Activated naive CD8-positive, alpha-beta T cell treated with anti-CD3 and anti-CD28 coated beads, Interleukin-2, amount 10 ng/mL, durations not matched to agents 7 days and 5 days (primary cell): Measurements from ENCODE around the gene RIPOR2. TPM values are rescaled to one million over a fixed set of nuclear protein-coding genes. Genes with fewer than 3 reads are reported as not detected.

ENCODE experiments used
- ATAC-seq: fragments of 150-1000 bp; cut with Tn5 transposase; one replicate; pipeline ENCODE4 v1.10.0; 2021; ENCODE audit warnings: low read depth, moderate library complexity
- POLR2A ChIA-PET: fragments of 350-600 bp; sonication (Branson Sonifier 250); formaldehyde crosslinking; loops from one replicate; lab custom pipeline; 2021; ENCODE audit warnings: antibody characterized with exemption; lab: Charles Lee
- DNase-seq: peaks from one replicate; pipeline ENCODE4 v3.0.0; 2021
- H3K27ac Mint-ChIP-seq: one replicate; pipeline ENCODE4 v1.8.0; 2022; ENCODE audit warnings: mild to moderate bottlenecking, mixed read lengths
- H3K27me3 Mint-ChIP-seq: one replicate; pipeline ENCODE4 v1.8.0; 2022; ENCODE audit warnings: mild to moderate bottlenecking, moderate library complexity, mixed read lengths
- H3K36me3 Mint-ChIP-seq: one replicate; pipeline ENCODE4 v1.8.0; 2021; ENCODE audit warnings: mild to moderate bottlenecking, mixed read lengths
- H3K4me1 Mint-ChIP-seq: one replicate; pipeline ENCODE4 v1.8.0; 2021; ENCODE audit warnings: mixed read lengths
- H3K4me3 Mint-ChIP-seq: one replicate; pipeline ENCODE4 v1.8.0; 2022; ENCODE audit warnings: mild to moderate bottlenecking, moderate library complexity, mixed read lengths
- H3K9me3 Mint-ChIP-seq: one replicate; pipeline ENCODE4 v1.8.0; 2021; ENCODE audit warnings: mixed read lengths
- total RNA-seq, 2 experiments: library from RNA; stranded (reverse); gene quantifications; one replicate each; pipeline ENCODE4 v1.2.3, GENCODE V29; 2021

The RIPOR2 gene
- total RNA-seq, 2 experiments from 2014 or later, result 181 to 195 TPM

DNA sequence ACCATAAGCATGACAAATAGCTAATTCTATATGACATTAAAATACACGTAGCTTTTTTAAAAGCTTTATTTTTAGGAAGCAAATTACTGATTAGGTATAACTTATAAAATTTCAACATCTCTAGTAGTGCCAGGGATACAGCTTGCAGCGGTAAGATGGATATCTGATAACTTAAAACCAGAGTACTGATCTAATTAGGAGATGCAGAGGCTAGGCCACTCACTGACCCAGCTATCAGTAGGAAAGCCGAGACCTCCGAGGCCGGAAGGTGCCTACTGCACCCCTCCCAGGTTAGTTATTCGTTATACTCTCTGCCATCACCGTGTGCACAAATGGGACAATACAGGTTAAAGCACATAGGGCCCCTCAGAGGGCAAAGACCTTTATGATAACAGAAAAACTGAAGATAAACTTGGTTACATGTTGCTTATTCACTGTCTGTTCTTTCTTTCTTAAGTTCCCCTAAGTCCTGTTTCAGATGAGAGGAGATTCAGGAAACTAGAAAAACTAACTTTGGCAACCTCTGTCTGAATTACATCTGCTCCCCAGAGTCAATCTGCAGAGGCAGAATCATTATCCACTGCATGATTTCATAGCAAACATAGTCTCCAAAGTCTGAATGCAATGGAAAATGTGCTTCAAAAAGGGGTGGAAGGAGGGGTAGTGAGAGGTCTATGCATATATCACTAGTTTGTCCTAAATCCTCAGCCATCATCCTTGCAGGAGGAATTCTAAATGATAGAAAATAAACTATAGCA is 60.8 kb downstream of the RIPOR2 start:
- H3K4me1 Mint-ChIP-seq, result peaks cover 13% of the 10 kb centered on the region

DNA sequence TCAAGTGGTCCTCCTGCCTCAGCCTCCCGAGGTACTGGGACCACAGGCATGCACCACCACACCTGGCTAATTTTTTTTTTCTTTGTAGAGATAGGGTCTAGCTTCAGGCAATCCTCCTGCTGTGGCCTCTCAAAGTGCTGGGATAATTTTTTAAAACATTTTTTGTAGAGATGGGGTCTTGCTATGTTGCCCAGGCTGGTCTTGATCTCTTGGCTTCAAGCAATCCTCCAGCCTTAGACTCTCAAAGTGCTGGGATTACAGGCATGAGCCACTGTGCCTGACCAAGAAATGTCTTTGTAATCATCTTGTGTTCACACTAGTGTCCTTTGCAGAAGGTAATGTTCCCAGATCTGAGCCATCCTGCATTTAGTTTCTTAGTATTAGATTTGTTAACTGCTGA is 61.6 kb downstream of the RIPOR2 start:
- Mint-ChIP-seq H3K4me1 (peaks cover 11% of the 10 kb centered on the region), H3K9me3 (peaks cover 15% of the 10 kb centered on the region), H3K4me3 (no peak overlapping the region), H3K27ac (no peak overlapping the region), H3K27me3 (no peaks in the 10 kb centered on the region), H3K36me3 (peaks cover 82% of the 10 kb centered on the region)
- ATAC-seq, result no peak
- no peak for DNase-seq
- POLR2A ChIA-PET, result no interaction called here

More for the DNA sequence above, 60.8 kb downstream of the RIPOR2 start:
- Mint-ChIP-seq H3K4me3 (no peak overlapping the region), H3K36me3 (peaks cover 90% of the 10 kb centered on the region), H3K9me3 (peaks cover 15% of the 10 kb centered on the region), H3K27me3 (no peaks in the 10 kb centered on the region), H3K27ac (no peak overlapping the region)
- ATAC-seq (no peak), DNase-seq (no peak)
- POLR2A ChIA-PET, result no interaction called here

DNA sequence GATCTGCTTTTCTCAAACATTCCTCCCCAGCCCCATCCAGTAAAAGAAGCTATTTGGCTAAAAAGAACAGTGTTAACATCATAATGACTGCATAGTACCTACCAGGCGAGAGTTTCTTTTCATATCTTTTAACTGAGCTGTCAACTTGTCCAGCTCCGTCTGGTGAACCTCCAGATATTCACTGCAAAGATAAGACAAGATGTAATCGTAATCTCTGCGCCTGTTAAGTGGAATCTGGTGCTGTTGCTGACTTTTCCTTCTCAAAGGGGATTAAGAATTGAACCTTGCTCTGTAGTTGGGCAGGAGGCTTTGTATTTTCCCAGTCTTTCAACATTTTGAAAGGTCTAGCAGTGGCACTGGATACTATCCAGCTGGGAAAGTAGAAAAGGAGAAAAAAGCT is 63.0 kb downstream of the RIPOR2 start:
- POLR2A ChIA-PET, result no interaction called here
- Mint-ChIP-seq H3K4me3 (no peak overlapping the region), H3K4me1 (peaks cover 14% of the 10 kb centered on the region), H3K27me3 (no peaks in the 10 kb centered on the region), H3K27ac (no peak overlapping the region), H3K36me3 (peaks cover 79% of the 10 kb centered on the region), H3K9me3 (peaks cover 11% of the 10 kb centered on the region)
- DNase-seq (no peak), ATAC-seq (no peak)

DNA sequence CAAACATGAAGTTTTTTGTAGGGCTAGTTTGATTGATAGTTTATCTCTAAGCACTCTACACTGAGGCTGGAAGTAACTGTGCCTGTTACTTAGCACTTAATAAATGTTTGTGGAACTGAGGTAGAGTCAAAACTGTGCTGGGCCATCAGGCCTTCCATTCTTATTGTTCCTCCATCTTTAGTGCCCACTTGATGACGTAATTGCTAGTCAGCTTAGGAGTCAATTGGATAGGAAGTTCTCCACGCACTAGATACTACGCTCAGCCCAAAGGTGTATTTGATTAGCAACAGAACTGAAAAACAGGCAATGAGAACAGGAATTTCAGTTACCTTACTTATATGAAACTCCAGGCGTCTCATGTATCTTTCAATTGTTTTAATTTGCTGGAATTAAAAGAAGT is 67.0 kb downstream of the RIPOR2 start:
- ATAC-seq (no peak), DNase-seq (no peak)
- Mint-ChIP-seq H3K27ac (no peak overlapping the region), H3K9me3 (no peaks in the 10 kb centered on the region), H3K4me1 (peaks cover 22% of the 10 kb centered on the region), H3K27me3 (no peaks in the 10 kb centered on the region), H3K36me3 (peaks cover 60% of the 10 kb centered on the region), H3K4me3 (no peak overlapping the region)
- POLR2A ChIA-PET, result no interaction called here

GRCh38 chr6:24867104-24867703 is 68.6 kb downstream of the RIPOR2 start:
- POLR2A ChIA-PET, result no interaction called here
- Mint-ChIP-seq H3K27ac (no peak overlapping the region), H3K4me1 (peaks cover 32% of the 10 kb centered on the region), H3K4me3 (no peak overlapping the region), H3K9me3 (no peaks in the 10 kb centered on the region), H3K27me3 (no peaks in the 10 kb centered on the region), H3K36me3 (peaks cover 48% of the 10 kb centered on the region)
- ATAC-seq, result no peak
- DNase-seq, result no peak

DNA sequence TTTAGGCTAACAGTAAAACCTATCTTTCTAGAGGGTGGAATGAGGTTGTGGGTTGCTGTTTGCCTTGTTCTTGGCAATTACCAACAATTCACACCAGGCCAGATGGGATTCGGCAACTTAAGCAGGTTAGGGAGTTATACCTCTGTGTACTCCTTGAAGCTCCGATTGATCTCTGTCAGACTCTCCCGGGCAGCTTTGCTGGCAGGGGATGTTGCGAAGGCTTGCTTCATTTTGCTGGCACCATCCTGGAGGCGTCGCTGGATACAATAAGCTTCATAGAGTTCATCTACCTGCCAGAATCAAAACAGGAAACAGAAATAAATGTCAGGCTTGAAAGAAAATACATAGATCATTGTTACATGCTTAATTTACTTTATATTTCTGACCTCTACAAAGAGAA is 70.6 kb downstream of the RIPOR2 start:
- H3K9me3 Mint-ChIP-seq, result no peaks in the 10 kb centered on the region
- H3K4me1 Mint-ChIP-seq, result peaks cover 48% of the 10 kb centered on the region
- no peak overlapping the region for H3K4me3 Mint-ChIP-seq
- peaks cover 48% of the 10 kb centered on the region for H3K36me3 Mint-ChIP-seq
- H3K27me3 Mint-ChIP-seq, result no peaks in the 10 kb centered on the region
- peak overlapping the region; percentile 54 for H3K27ac Mint-ChIP-seq
- POLR2A ChIA-PET, result no interaction called here
- DNase-seq (no peak), ATAC-seq (no peak)

- Mint-ChIP-seq H3K27ac (no peak overlapping the region), H3K36me3 (peaks cover 53% of the 10 kb centered on the region), H3K9me3 (no peaks in the 10 kb centered on the region), H3K4me1 (peaks cover 55% of the 10 kb centered on the region), H3K4me3 (no peak overlapping the region), H3K27me3 (no peaks in the 10 kb centered on the region)
- POLR2A ChIA-PET, result no interaction called here
- DNase-seq (no peak), ATAC-seq (no peak)
These were observed 71.4 kb downstream of the RIPOR2 start for GRCh38 chr6:24864343-24864742.

DNA sequence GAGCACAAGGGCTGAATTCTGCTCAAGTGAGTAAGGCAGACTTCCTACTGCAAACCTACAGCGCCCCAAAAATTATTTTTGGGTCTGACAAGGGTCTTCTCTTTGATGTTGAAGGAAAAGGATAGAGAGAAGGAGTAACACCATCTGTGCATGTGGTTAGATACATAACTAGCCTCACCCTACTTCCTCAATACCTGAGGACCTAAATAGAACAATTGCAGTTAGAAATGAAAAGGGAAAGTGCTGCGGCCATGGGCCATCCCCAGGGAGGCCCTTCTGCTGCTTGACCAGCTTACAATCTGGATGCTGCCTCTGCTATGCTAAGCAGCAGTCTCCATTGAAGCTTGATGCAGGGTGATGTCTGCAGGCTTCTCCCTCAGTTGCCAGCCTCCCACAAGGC is 73.8 kb downstream of the RIPOR2 start:
- peak overlapping the region; percentile 81 for H3K27ac Mint-ChIP-seq
- POLR2A ChIA-PET, result interaction anchor here (0.8 to 1.4 kb wide), 2 partner anchors 38 to 74 kb away, joined by 3 to 6 read pairs; partner anchors contain the start of gene RIPOR2
- peaks cover 69% of the 10 kb centered on the region for H3K4me1 Mint-ChIP-seq
- DNase-seq (no peak), ATAC-seq (peak; percentile 16)
- peaks cover 57% of the 10 kb centered on the region for H3K36me3 Mint-ChIP-seq
- no peaks in the 10 kb centered on the region for H3K27me3 Mint-ChIP-seq
- H3K9me3 Mint-ChIP-seq, result no peaks in the 10 kb centered on the region
- H3K4me3 Mint-ChIP-seq, result peak overlapping the region; percentile 36

GRCh38 chr6:24859608-24860200 is 76.1 kb downstream of the RIPOR2 start:
- Mint-ChIP-seq H3K27me3 (no peaks in the 10 kb centered on the region), H3K36me3 (peaks cover 52% of the 10 kb centered on the region), H3K4me3 (peak overlapping the region; percentile 56)

GRCh38 chr6:24859132-24859531 is 76.6 kb downstream of the RIPOR2 start:
- Mint-ChIP-seq H3K36me3 (peaks cover 47% of the 10 kb centered on the region), H3K9me3 (no peaks in the 10 kb centered on the region), H3K27ac (peak overlapping the region; percentile 84), H3K27me3 (no peaks in the 10 kb centered on the region), H3K4me1 (peaks cover 74% of the 10 kb centered on the region), H3K4me3 (peak overlapping the region; percentile 2)
- DNase-seq (no peak), ATAC-seq (no peak)
- POLR2A ChIA-PET, result interaction anchor here (0.9 to 3.6 kb wide), 6 partner anchors 62 to 158 kb away, joined by 3 to 16 read pairs (median 8); no protein-coding TSS in a partner anchor

More at GRCh38 chr6:24859608-24860200, 76.1 kb downstream of the RIPOR2 start:
- H3K27ac Mint-ChIP-seq, result peak overlapping the region; percentile 84
- ATAC-seq, result no peak
- DNase-seq, result no peak
- peaks cover 78% of the 10 kb centered on the region for H3K4me1 Mint-ChIP-seq
- POLR2A ChIA-PET, result interaction anchor here (0.9 to 1.4 kb wide), 2 partner anchors 49 to 91 kb away, joined by 3 to 4 read pairs; no protein-coding TSS in a partner anchor
- H3K9me3 Mint-ChIP-seq, result no peaks in the 10 kb centered on the region

DNA sequence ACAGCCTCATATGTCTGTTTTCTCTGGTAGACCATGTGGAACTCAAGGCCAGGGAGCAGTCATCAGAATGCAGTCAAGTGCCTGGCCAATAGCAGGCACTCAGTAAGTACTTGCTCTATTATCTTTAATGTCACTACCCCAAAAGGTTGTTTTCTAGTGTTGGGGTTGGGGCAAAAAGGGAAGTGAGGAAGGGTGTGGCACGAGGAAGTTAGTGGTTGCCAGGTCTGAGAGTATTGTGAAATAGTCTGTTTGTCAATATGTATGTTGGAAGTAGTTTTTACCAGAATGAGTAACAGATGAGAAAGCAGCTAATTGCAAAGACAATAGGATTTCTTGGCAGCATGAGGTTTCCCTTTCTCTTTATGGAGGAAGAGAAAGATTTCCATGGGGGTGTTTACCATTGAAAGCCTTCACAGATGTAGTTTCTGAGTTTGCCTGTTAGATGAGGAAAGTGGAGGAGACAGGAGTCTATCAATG is 77.5 kb downstream of the RIPOR2 start:
- DNase-seq, result no peak
- Mint-ChIP-seq H3K27ac (peak overlapping the region; percentile 84), H3K4me1 (peaks cover 71% of the 10 kb centered on the region), H3K4me3 (peak overlapping the region; percentile 44), H3K9me3 (no peaks in the 10 kb centered on the region), H3K27me3 (no peaks in the 10 kb centered on the region), H3K36me3 (peaks cover 47% of the 10 kb centered on the region)
- ATAC-seq, result peak; percentile 64
- POLR2A ChIA-PET, result interaction anchor here (0.6 to 3.6 kb wide), 13 partner anchors 41 to 210 kb away, joined by 3 to 16 read pairs (median 4); no protein-coding TSS in a partner anchor

- Mint-ChIP-seq H3K27ac (peak overlapping the region; percentile 84), H3K4me1 (peaks cover 61% of the 10 kb centered on the region), H3K4me3 (peak overlapping the region; percentile 37), H3K27me3 (no peaks in the 10 kb centered on the region), H3K9me3 (no peaks in the 10 kb centered on the region), H3K36me3 (peaks cover 53% of the 10 kb centered on the region)
- ATAC-seq, result peak; percentile 29
- DNase-seq, result no peak
- POLR2A ChIA-PET, result interaction anchor here (0.8 to 3.6 kb wide), 16 partner anchors 42 to 211 kb away, joined by 3 to 16 read pairs (median 4); partner anchors contain the start of gene RIPOR2
These were observed 78.7 kb downstream of the RIPOR2 start for GRCh38 chr6:24856901-24857670.
